CD4-positive, CD25-positive, alpha-beta regulatory T cell (primary cell): ENCODE results near the gene GUCY1B1. TPM values are rescaled to one million over a fixed set of nuclear protein-coding genes. Genes with fewer than 3 reads are reported as not detected.

Experiments
- ATAC-seq, 2 donors: fragments of 150-1000 bp; cut with Tn5 transposase; one replicate each; pipeline ENCODE4 v1.10.0; 2021; ENCODE audit warnings: low read depth in 2 of 2, moderate number of reproducible peaks in 2 of 2, moderate library complexity in 1 of 2
- DNase-seq, 3 donors: peaks; one replicate each; pipeline versions ENCODE4 v3.0.0 to v3.0.0-alpha.2; 2012 to 2022; ENCODE audit warnings: mixed read lengths in 1 of 3
- H3K27ac ChIP-seq: one replicate; pipeline ENCODE4 v1.7.0; 2013; ENCODE audit warnings: mild to moderate bottlenecking, low read length; ENCODE audit not compliant: insufficient read depth, poor library complexity, severe bottlenecking
- H3K27me3 ChIP-seq: one replicate; pipeline ENCODE4 v1.7.0; 2013; ENCODE audit warnings: low read length; ENCODE audit not compliant: control insufficient read depth, insufficient read depth
- H3K36me3 ChIP-seq: one replicate; pipeline ENCODE4 v1.7.0; 2013; ENCODE audit warnings: mild to moderate bottlenecking, low read length, moderate library complexity; ENCODE audit not compliant: control insufficient read depth, insufficient read depth
- H3K4me1 ChIP-seq: 2 replicates; pipeline ENCODE4 v1.7.0; 2013; ENCODE audit warnings: mild to moderate bottlenecking, low read length; ENCODE audit not compliant: insufficient read depth, control insufficient read depth, poor library complexity, severe bottlenecking
- H3K4me3 ChIP-seq: one replicate; pipeline ENCODE4 v1.7.0; 2013; ENCODE audit warnings: low read depth, mild to moderate bottlenecking, low read length, moderate library complexity
- H3K9me3 ChIP-seq, 2 experiments: 1 replicate in 1 of 2; 2 replicates in 1 of 2; pipeline ENCODE4 v1.7.0; 2013; ENCODE audit warnings: low read length in 2 of 2, mild to moderate bottlenecking in 1 of 2, moderate library complexity in 1 of 2; ENCODE audit not compliant: control insufficient read depth in 2 of 2
- H3K27ac Mint-ChIP-seq, 3 donors: one replicate each; pipeline ENCODE4 v1.8.0; 2020 to 2022; ENCODE audit warnings: mild to moderate bottlenecking in 3 of 3, mixed read lengths in 3 of 3, moderate library complexity in 2 of 3
- H3K27me3 Mint-ChIP-seq: one replicate; pipeline ENCODE4 v1.8.0; 2022; ENCODE audit warnings: mild to moderate bottlenecking, mixed read lengths
- H3K36me3 Mint-ChIP-seq: one replicate; pipeline ENCODE4 v1.8.0; 2020; ENCODE audit warnings: mixed read lengths
- H3K4me1 Mint-ChIP-seq, 4 donors: one replicate each; pipeline ENCODE4 v1.8.0; 2020 to 2022; ENCODE audit warnings: mixed read lengths in 4 of 4, mild to moderate bottlenecking in 1 of 4
- H3K4me3 Mint-ChIP-seq, 4 donors: one replicate each; pipeline ENCODE4 v1.8.0; 2020 to 2022; ENCODE audit warnings: mild to moderate bottlenecking in 4 of 4, mixed read lengths in 4 of 4, moderate library complexity in 3 of 4
- H3K9me3 Mint-ChIP-seq, 7 donors: one replicate each; pipeline ENCODE4 v1.8.0; 2020 to 2022; ENCODE audit warnings: mixed read lengths in 7 of 7, mild to moderate bottlenecking in 3 of 7, moderate library complexity in 2 of 7
- polyA plus RNA-seq, 4 donors: library from polyadenylated mRNA; unstranded; fragments of 300-500 nt; fragmentation: Illumina TruSeq; gene quantifications; one replicate each; pipeline ENCODE4 v1.2.3, GENCODE V29; 2021
- total RNA-seq: library from RNA; stranded (reverse); gene quantifications from one replicate; pipeline ENCODE4 v1.2.3, GENCODE V29; 2022

Gene GUCY1B1
- total and polyA plus RNA-seq, 5 donors from 2014 or later, result 0.12 to 2.5 (median 0.16) TPM; not detected in 2

DNA sequence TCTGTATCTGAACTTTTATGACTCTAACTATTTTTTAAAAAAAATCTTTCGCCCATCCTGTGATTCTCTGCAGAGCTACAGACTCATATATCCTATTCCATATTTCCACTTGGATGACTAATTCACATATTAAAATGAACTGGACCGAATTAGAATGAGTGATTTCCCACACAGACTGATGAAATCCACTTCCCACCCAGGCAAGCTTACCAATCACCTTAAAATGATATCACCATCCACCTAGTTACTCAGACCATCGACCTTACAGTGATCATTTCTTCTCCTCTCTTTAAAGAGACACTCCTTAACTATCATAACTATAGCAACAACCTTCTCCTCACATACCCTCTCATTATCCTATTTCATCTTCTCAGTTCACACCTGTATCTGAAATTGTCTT lies 34.1 kb upstream of the GUCY1B1 start:
- Histone ChIP-seq H3K9me3 (no peaks in the 10 kb centered on the region), H3K36me3 (no peaks in the 10 kb centered on the region), H3K4me3 (no peak overlapping the region), H3K27ac (no peak overlapping the region), H3K27me3 (no peaks in the 10 kb centered on the region), H3K4me1 (no peaks in the 10 kb centered on the region)
- no peak for DNase-seq
- Mint-ChIP-seq H3K4me1 (no peaks in the 10 kb centered on the region), H3K27ac (no peak overlapping the region), H3K4me3 (no peak overlapping the region), H3K27me3 (no peaks in the 10 kb centered on the region), H3K36me3 (no peaks in the 10 kb centered on the region), H3K9me3 (peaks cover 0 to 3% (median 0%) of the 10 kb centered on the region in 7 donors)
- no peak for ATAC-seq

DNA sequence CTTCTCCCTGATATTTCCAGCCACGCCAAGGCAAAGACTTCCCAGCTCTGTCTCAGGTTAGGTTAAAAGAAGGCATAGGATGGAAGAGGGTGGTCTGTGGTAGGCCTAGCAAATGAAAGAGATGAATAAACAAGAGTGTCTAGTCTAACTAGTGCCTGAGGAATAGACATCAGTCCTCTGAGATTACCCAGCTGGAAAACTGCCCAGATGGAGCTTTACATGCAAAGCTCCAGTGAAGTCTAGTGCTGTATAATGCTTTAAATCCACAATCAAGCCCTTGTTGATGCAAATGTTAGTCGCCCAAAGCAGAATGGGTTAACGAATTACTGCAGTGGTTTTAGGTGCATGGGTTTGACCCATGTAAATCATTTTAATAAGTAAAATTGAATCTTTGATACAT lies 24.8 kb upstream of the GUCY1B1 start:
- H3K4me1 Mint-ChIP-seq, result no peaks in the 10 kb centered on the region
- H3K36me3 Mint-ChIP-seq, result no peaks in the 10 kb centered on the region
- DNase-seq (no peak), ATAC-seq (no peak)
- Histone ChIP-seq H3K4me1 (no peaks in the 10 kb centered on the region), H3K36me3 (no peaks in the 10 kb centered on the region), H3K9me3 (no peaks in the 10 kb centered on the region), H3K27ac (no peak overlapping the region), H3K27me3 (no peaks in the 10 kb centered on the region), H3K4me3 (no peak overlapping the region)
- no peaks in the 10 kb centered on the region for H3K27me3 Mint-ChIP-seq
- H3K27ac Mint-ChIP-seq, result no peak overlapping the region
- no peak overlapping the region for H3K4me3 Mint-ChIP-seq
- H3K9me3 Mint-ChIP-seq, result peaks cover 0 to 5% (median 0%) of the 10 kb centered on the region in 7 donors

DNA sequence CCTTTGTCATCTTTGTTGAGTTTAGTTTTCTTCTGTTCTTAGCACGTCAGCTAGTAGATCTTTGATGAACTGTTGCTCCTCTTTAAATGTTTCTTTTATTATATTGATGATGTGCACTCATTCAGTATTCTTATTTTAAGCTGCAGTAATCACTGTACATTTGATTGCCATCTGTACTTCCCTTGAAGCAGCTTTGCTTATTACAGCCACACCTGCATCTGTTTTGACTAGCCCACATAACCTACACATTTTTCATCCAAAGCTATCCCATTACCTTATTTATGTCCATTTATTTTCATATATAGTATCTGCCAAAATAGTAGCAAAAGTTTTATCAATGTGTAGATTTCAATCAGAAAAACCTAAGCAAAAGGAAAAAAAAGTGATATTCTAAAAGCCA lies 23.9 kb upstream of the GUCY1B1 start:
- no peak overlapping the region for H3K4me3 Mint-ChIP-seq
- Histone ChIP-seq H3K9me3 (no peaks in the 10 kb centered on the region), H3K27ac (no peak overlapping the region), H3K4me3 (no peak overlapping the region), H3K4me1 (no peaks in the 10 kb centered on the region), H3K27me3 (no peaks in the 10 kb centered on the region), H3K36me3 (no peaks in the 10 kb centered on the region)
- H3K4me1 Mint-ChIP-seq, result no peaks in the 10 kb centered on the region
- no peaks in the 10 kb centered on the region for H3K36me3 Mint-ChIP-seq
- peaks cover 0 to 6% (median 0%) of the 10 kb centered on the region in 7 donors for H3K9me3 Mint-ChIP-seq
- H3K27ac Mint-ChIP-seq, result no peak overlapping the region
- ATAC-seq (no peak), DNase-seq (no peak)
- no peaks in the 10 kb centered on the region for H3K27me3 Mint-ChIP-seq

DNA sequence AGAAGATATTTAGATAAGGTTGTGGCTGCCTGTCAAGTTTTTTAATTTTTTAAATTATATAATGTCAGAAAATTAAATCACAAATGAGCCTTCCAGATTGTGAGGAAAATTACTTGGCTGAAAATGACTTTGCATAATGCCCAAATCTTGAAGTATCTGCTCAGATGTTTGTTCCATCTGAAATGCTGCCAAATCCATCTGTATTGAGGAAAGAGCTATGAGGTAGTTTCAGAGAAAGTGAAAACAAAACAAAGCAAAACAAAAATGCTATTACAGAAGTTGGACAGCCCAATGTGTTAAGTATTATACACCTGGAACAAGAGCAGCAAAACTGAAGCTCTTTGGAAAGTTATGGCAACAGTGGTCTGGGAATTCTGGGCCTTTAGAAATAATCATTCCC lies 23.3 kb upstream of the GUCY1B1 start:
- no peak overlapping the region for H3K4me3 Mint-ChIP-seq
- Histone ChIP-seq H3K27ac (no peak overlapping the region), H3K4me1 (no peaks in the 10 kb centered on the region), H3K27me3 (no peaks in the 10 kb centered on the region), H3K4me3 (no peak overlapping the region), H3K9me3 (no peaks in the 10 kb centered on the region), H3K36me3 (no peaks in the 10 kb centered on the region)
- H3K27me3 Mint-ChIP-seq, result no peaks in the 10 kb centered on the region
- no peaks in the 10 kb centered on the region for H3K4me1 Mint-ChIP-seq
- no peaks in the 10 kb centered on the region for H3K36me3 Mint-ChIP-seq
- H3K27ac Mint-ChIP-seq, result no peak overlapping the region
- DNase-seq, result no peak
- H3K9me3 Mint-ChIP-seq, result peaks cover 0 to 6% (median 0%) of the 10 kb centered on the region in 7 donors
- no peak for ATAC-seq

DNA sequence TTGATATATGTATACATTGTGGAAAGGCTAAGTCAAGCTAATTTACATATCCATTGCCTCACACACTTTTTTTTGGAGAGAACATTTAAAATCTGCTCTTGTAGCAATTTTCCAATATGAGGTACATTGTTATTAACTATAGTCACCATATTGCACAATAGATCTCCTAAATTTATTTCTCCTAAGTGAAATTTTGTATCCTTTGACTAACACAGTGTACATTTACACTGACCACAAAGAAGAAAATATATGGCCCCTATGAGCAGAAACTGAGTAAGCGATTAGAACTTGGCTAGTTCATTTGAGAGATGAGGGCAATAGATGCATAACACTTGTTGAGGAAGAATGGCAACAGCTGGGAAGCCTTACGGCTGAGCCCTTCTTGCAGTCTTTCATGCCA lies 20.3 kb upstream of the GUCY1B1 start:
- Histone ChIP-seq H3K4me1 (no peaks in the 10 kb centered on the region), H3K27ac (no peak overlapping the region), H3K27me3 (no peaks in the 10 kb centered on the region), H3K36me3 (no peaks in the 10 kb centered on the region), H3K4me3 (no peak overlapping the region), H3K9me3 (no peaks in the 10 kb centered on the region)
- no peak for ATAC-seq
- Mint-ChIP-seq H3K4me1 (no peaks in the 10 kb centered on the region), H3K36me3 (no peaks in the 10 kb centered on the region), H3K9me3 (peaks cover 0 to 4% (median 0%) of the 10 kb centered on the region in 7 donors), H3K27ac (no peak overlapping the region), H3K4me3 (no peak overlapping the region), H3K27me3 (no peaks in the 10 kb centered on the region)
- no peak for DNase-seq

DNA sequence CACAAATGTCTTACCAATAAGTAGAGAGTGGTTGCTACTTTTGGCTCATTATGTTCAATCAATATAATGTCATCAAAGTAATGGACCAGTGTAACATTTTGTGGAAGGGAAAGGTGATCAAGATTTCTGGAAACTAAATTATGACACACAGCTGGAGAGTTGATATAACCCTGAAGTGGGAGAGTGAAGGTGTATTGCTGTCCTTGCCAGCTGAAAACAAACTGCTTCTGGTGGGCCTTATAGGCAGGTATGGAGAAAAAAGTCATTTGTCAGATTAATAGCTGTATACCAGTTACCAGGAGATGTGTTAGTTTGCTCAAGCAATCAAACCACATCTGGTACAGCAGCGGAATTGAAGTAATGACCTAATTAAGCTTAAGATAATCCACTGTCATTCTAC lies 17.3 kb upstream of the GUCY1B1 start:
- ATAC-seq (no peak), DNase-seq (no peak)
- Mint-ChIP-seq H3K4me3 (no peak overlapping the region), H3K9me3 (peaks cover 0 to 4% (median 0%) of the 10 kb centered on the region in 7 donors), H3K4me1 (no peaks in the 10 kb centered on the region), H3K27me3 (no peaks in the 10 kb centered on the region), H3K27ac (no peak overlapping the region), H3K36me3 (no peaks in the 10 kb centered on the region)
- Histone ChIP-seq H3K27me3 (no peaks in the 10 kb centered on the region), H3K36me3 (no peaks in the 10 kb centered on the region), H3K27ac (no peak overlapping the region), H3K4me3 (no peak overlapping the region), H3K9me3 (no peaks in the 10 kb centered on the region), H3K4me1 (no peaks in the 10 kb centered on the region)

DNA sequence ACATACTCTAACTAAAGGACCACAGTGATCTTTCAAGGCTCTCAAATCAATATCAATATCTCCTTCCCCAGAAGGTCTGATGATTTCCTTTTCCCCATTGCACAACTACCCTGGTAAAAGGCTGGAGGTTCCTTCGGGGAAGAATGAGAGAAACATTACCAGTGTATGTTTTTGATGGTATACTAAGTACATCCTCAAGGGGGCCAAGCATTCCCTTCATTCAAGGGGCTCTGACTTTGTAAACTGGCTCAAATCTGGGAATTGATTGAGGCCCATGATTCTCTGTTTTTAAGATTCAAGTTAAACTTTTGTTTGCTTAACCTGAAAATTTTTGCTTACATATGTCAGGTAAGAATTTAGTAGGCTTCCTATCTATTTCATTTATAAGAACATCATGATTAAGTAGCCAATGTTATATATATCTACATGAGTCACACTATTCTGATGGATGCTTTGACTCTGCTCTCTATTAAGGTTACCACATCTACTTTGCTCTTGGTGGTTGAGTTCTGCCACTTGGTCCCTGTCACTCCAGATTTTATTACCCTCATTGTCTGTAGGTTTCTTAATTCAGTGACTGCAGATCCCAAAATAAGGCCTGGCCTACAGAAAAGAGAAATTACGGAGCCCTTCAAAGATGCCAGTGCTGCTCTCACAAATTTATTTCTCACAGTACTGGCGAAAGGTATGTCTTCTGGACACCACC lies 16.4 kb upstream of the GUCY1B1 start:
- Mint-ChIP-seq H3K27ac (no peak overlapping the region), H3K4me3 (no peak overlapping the region), H3K27me3 (no peaks in the 10 kb centered on the region), H3K9me3 (peaks cover 0 to 4% (median 0%) of the 10 kb centered on the region in 7 donors), H3K36me3 (no peaks in the 10 kb centered on the region), H3K4me1 (no peaks in the 10 kb centered on the region)
- Histone ChIP-seq H3K36me3 (no peaks in the 10 kb centered on the region), H3K27me3 (no peaks in the 10 kb centered on the region), H3K4me1 (no peaks in the 10 kb centered on the region), H3K9me3 (no peaks in the 10 kb centered on the region), H3K27ac (no peak overlapping the region), H3K4me3 (no peak overlapping the region)
- no peak for DNase-seq
- ATAC-seq, result no peak

DNA sequence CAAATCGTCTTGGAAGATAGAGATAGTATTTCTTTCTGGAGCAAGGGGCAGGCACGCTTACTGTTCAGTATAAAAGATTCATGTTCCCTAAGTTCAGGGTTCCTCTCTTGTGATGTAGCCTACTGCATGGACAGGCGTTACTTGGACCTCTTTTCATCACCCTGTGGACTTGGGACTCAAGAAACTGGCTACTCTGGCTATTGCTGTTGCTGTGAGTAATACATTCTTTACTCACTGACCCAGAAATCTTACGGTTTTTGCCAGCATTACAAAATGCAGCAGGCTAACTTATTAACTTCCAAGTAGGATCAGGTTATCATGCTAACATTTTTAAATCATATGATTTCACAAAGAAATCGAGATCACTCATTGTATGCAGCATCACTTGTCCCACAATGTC lies 12.8 kb upstream of the GUCY1B1 start:
- no peaks in the 10 kb centered on the region for H3K27me3 Mint-ChIP-seq
- Histone ChIP-seq H3K27me3 (no peaks in the 10 kb centered on the region), H3K9me3 (no peaks in the 10 kb centered on the region), H3K4me1 (no peaks in the 10 kb centered on the region), H3K36me3 (no peaks in the 10 kb centered on the region), H3K4me3 (no peak overlapping the region), H3K27ac (no peak overlapping the region)
- no peaks in the 10 kb centered on the region for H3K36me3 Mint-ChIP-seq
- no peaks in the 10 kb centered on the region for H3K4me1 Mint-ChIP-seq
- H3K4me3 Mint-ChIP-seq, result no peak overlapping the region
- ATAC-seq (no peak), DNase-seq (no peak)
- peaks cover 0 to 4% (median 0%) of the 10 kb centered on the region in 7 donors for H3K9me3 Mint-ChIP-seq
- no peak overlapping the region for H3K27ac Mint-ChIP-seq
